Common myeloid progenitor, CD34-positive (primary cell): ENCODE results near the gene MYO5C.

Experiments used
- CTCF ChIA-PET: fragments of 350-600 bp; sonication (Branson Sonifier 250); formaldehyde crosslinking; loops from one replicate; lab custom pipeline; 2021; ENCODE audit warnings: antibody characterized with exemption; lab: Charles Lee
- POLR2A ChIA-PET: fragments of 350-600 bp; sonication (Branson Sonifier 250); formaldehyde crosslinking; loops from one replicate; lab custom pipeline; 2021; ENCODE audit warnings: antibody characterized with exemption; lab: Charles Lee
- DNase-seq, 3 donors: peaks; one replicate each; pipeline versions ENCODE4 v3.0.0 to v3.0.0-alpha.2; 2013
- H3K27ac ChIP-seq, 2 experiments: 1 replicate in 1 of 2; 2 replicates in 1 of 2; pipeline ENCODE4 v1.7.0; 2013; ENCODE audit warnings: inconsistent platforms in 2 of 2, low read length in 2 of 2, mild to moderate bottlenecking in 2 of 2, low read depth in 1 of 2, moderate library complexity in 1 of 2; ENCODE audit not compliant: severe bottlenecking in 2 of 2, insufficient read depth in 1 of 2, poor library complexity in 1 of 2
- H3K27me3 ChIP-seq, 5 experiments: replicated peaks in 2 of 5; 1 replicate in 3 of 5; 2 replicates in 2 of 5; pipeline versions ENCODE4 v1.6.1 to v1.7.0; 2013; ENCODE audit warnings: low read length in 4 of 5, mild to moderate bottlenecking in 2 of 5, moderate library complexity in 2 of 5, inconsistent platforms in 1 of 5; ENCODE audit not compliant: insufficient read depth in 5 of 5, control insufficient read depth in 4 of 5
- H3K36me3 ChIP-seq, 4 experiments: 1 replicate in 2 of 4; 2 replicates in 2 of 4; pipeline versions ENCODE4 v1.6.1 to v1.7.0; 2013; ENCODE audit warnings: low read length in 3 of 4, control low read depth in 1 of 4, mild to moderate bottlenecking in 1 of 4; ENCODE audit not compliant: control insufficient read depth in 4 of 4, insufficient read depth in 4 of 4
- H3K4me1 ChIP-seq, 4 experiments: 1 replicate in 3 of 4; 2 replicates in 1 of 4; pipeline versions ENCODE4 v1.6.1 to v1.7.1; 2013; ENCODE audit warnings: low read length in 3 of 4, mild to moderate bottlenecking in 3 of 4, control low read depth in 1 of 4, inconsistent platforms in 1 of 4, moderate library complexity in 1 of 4; ENCODE audit not compliant: control insufficient read depth in 4 of 4, insufficient read depth in 4 of 4; ENCODE audit errors: control extremely low read depth in 1 of 4
- H3K4me3 ChIP-seq, 7 experiments: 1 replicate in 4 of 7; 2 replicates in 3 of 7; pipeline versions ENCODE4 v1.5.1 to v1.7.0; 2013; ENCODE audit warnings: mild to moderate bottlenecking in 7 of 7, low read length in 6 of 7, moderate library complexity in 6 of 7, inconsistent platforms in 2 of 7, low read depth in 2 of 7, control low read depth in 1 of 7; ENCODE audit not compliant: insufficient read depth in 4 of 7, control insufficient read depth in 1 of 7; ENCODE audit errors: extremely low read depth in 1 of 7
- H3K9me3 ChIP-seq, 5 experiments: 1 replicate in 4 of 5; 2 replicates in 1 of 5; pipeline versions ENCODE4 v1.6.1 to v1.7.1; 2013; ENCODE audit warnings: low read length in 4 of 5, mild to moderate bottlenecking in 2 of 5, inconsistent platforms in 1 of 5, low read depth in 1 of 5, moderate library complexity in 1 of 5; ENCODE audit not compliant: control insufficient read depth in 4 of 5, insufficient read depth in 2 of 5; ENCODE audit errors: control extremely low read depth in 1 of 5
- WGBS: methylation state at CpG from one replicate; pipeline ENCODE4 v1.1.5; 2013; ENCODE audit not compliant: insufficient coverage; 5-methylcytosine and 5-hydroxymethylcytosine counted together

MYO5C gene

DNA sequence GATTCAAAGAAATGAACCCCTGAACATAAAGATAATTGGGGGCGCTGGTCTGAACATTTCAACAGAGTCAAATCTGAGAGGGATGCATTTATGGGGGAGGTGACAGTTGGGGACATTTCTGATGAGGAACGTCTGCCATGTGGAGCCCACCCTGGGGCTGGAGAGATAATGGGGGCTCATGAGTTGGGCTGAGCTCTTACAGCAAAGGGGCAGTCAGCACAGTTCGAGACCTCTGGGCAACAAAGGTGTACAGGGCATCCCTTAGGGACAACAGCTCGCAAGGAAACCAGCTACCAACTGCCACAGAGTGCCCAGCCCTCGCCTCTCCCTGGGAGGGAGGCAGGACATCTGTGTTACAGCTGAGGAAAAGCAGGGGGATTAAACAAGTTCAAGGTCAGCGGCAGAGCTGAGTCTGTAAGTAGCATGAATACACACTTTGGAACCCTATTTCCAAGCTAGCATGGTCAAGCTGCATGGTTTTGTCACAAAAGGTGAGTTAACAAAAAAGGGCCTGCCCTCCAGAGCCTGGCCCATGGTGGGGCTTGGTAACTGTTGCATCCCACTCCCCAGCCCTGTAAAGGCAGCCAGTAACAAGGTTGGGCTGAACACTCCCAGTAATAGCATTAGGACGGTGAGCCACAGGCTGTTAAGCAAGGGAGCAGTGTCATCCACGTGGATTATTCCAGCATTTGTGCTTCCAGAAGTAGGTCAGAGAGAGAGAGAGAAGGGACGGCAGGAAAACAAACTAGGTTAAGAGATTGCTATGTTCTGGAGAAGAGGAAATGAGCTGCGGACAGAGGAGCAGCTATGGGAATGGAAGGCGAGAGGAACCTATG lies 108.7 kb downstream of the MYO5C start:
- POLR2A ChIA-PET, result interaction anchor here (0.7 kb wide), 1 partner anchor 8 kb away, joined by 3 read pairs; no protein-coding TSS in a partner anchor
- Histone ChIP-seq H3K4me1 (peaks cover 0 to 10% (median 6%) of the 10 kb centered on the region in 4 experiments), H3K27me3 (no peaks in the 10 kb centered on the region), H3K9me3 (peaks cover 0 to 3% (median 0%) of the 10 kb centered on the region in 5 experiments), H3K4me3 (no peak overlapping the region), H3K36me3 (peaks cover 0 to 4% (median 2%) of the 10 kb centered on the region in 4 experiments), H3K27ac (no peak overlapping the region)
- 97% methylated on average over 10 of the region's 11 CpGs for WGBS
- no peak for DNase-seq
- CTCF ChIA-PET, result interaction anchor here (0.6 to 6.8 kb wide), 3 partner anchors 13 to 43 kb away, joined by 3 to 40 read pairs (median 3); no protein-coding TSS in a partner anchor

DNA sequence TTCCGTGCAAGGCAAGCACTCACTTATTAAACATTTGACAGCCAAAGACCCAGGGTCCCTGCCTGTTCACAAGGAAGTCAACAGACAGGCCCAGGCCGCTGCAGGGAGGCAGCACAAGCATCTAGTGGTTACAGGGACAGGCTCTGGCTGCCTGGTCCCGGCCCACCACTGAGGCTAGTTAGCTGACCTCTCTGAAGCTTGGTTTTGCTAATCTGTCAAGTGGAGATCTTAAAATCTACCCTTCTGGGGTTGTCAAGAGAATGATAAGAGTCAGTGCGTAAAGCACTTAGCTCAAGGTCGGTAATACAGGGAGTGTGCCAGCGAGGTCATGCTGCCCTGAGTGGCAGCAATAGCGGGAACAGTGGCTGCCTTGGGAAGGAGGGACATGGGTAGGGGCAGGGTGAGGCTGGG lies 110.4 kb downstream of the MYO5C start:
- Histone ChIP-seq H3K27ac (no peak overlapping the region), H3K4me1 (peaks cover 0 to 8% (median 7%) of the 10 kb centered on the region in 4 experiments), H3K27me3 (no peaks in the 10 kb centered on the region), H3K4me3 (no peak overlapping the region), H3K9me3 (peaks cover 0 to 3% (median 0%) of the 10 kb centered on the region in 5 experiments), H3K36me3 (no peaks in the 10 kb centered on the region)
- 95% methylated on average over 7 of the region's 7 CpGs for WGBS
- DNase-seq, result no peak
- CTCF ChIA-PET, result interaction anchor here (0.7 to 6.8 kb wide), 7 partner anchors 11 to 43 kb away, joined by 3 to 40 read pairs (median 4); no protein-coding TSS in a partner anchor
- POLR2A ChIA-PET, result no interaction called here

DNA sequence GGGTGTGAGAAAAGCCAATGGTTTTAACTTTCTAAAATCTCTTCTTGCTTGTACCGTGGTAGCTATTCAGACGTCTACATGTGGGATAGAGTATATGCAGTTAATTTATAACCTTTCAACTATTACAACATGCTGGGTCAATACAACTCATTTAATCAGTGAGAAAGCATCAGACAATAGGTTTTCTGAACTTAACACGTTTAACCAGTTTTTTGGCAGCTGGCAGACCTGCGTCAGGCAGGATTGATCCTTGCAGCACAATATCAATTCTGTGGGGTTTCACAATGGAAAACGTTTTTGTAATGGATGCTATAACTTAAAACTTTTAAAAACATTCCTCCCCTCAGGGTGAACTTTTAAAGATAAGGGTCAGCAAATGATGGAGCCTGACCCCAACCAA lies 110.9 kb downstream of the MYO5C start:
- no peak overlapping the region for H3K27ac ChIP-seq
- H3K4me3 ChIP-seq, result no peak overlapping the region
- H3K27me3 ChIP-seq, result no peaks in the 10 kb centered on the region
- CTCF ChIA-PET, result interaction anchor here (0.7 to 6.8 kb wide), 11 partner anchors 9 to 205 kb away, joined by 3 to 40 read pairs (median 4); no protein-coding TSS in a partner anchor
- no CpG with 5 or more reads among the region's 5 CpGs for WGBS
- H3K9me3 ChIP-seq, result peaks cover 0 to 3% (median 0%) of the 10 kb centered on the region in 5 experiments
- POLR2A ChIA-PET, result no interaction called here
- H3K4me1 ChIP-seq, result peaks cover 0 to 11% (median 10%) of the 10 kb centered on the region in 4 experiments
- no peaks in the 10 kb centered on the region for H3K36me3 ChIP-seq
- no peak for DNase-seq

DNA sequence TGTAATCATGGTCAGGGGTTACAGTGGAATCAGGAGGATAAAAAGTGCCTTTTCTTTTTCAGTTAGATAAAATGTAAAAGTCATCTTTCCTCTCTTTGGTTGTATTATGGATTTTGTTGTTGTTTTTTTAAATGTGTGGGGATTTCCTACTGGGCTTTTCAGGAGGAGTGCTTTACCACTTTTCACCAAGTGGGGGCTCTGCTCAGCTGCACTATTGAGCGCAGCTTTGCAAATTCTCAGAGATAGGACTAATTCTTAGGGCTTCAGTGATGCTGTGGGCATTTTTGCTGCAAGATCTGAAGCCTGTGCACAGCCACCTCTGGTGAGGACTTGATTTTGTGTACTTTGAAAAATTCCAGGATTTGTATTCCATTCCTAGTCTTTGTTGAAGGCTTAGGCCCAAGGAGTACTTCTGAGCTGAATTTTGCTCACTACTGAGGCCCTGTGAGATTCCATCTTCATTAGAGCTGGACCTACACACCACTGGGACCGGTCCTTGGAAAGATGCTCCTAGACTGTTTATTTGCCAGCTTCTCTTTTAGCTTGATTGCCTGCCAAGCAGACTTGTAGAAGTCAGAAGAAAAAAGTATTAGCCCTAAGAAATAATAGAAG lies 111.9 kb downstream of the MYO5C start:
- Histone ChIP-seq H3K4me3 (no peak overlapping the region), H3K36me3 (no peaks in the 10 kb centered on the region), H3K4me1 (peaks cover 3 to 16% (median 14%) of the 10 kb centered on the region in 4 experiments), H3K27ac (no peak overlapping the region), H3K27me3 (no peaks in the 10 kb centered on the region), H3K9me3 (peaks cover 0 to 3% (median 0%) of the 10 kb centered on the region in 5 experiments)
- CTCF ChIA-PET, result interaction anchor here (0.6 to 6.8 kb wide), 12 partner anchors 10 to 204 kb away, joined by 3 to 40 read pairs (median 4); no protein-coding TSS in a partner anchor
- POLR2A ChIA-PET, result no interaction called here
- 67% methylated on average over 1 of the region's 2 CpGs for WGBS
- peak in 2 of 3 donors; percentile 31 to 55 for DNase-seq

DNA sequence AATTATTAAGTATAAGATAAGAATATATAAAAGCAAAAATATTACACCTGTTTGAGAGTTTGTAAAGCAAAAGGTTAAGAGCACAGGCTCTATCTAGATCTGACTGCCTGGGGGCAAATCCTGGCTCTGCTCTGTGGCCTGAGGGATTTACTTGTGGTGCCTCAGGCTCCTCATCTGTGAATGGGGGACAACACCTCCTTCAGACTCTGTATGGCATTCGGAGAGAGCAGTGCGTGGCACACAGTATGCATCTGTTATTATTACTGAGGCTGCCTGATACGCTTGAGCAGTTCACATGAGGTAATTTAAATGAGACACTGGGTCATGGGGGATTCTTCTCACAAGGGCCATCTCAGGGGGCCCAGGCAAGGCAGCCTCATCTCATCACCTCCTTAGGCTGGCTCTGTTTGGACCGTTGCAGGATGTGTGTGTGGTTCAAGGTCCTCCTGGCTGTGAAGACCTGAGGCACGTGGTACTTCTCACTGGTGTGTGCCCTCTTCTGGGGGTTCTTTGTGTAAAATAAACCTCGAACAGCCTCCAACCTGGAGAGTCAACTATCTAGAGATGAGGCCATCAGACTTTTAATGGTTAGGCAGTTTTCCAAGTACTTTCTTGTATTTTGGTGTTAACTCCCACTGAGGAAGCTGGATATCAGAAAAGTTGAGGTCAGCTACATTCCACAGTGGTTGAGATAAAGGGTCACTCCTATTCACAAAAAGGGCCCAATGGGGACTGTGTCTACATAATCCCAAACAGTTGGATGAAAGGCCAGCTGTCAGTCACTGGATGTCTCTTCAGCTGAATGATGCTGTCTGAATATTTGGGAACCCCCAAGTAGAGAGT lies 113.4 kb downstream of the MYO5C start:
- Histone ChIP-seq H3K9me3 (peaks cover 0 to 3% (median 0%) of the 10 kb centered on the region in 5 experiments), H3K4me1 (peaks cover 3 to 26% (median 18%) of the 10 kb centered on the region in 4 experiments), H3K36me3 (no peaks in the 10 kb centered on the region), H3K27ac (no peak overlapping the region), H3K4me3 (no peak overlapping the region), H3K27me3 (no peaks in the 10 kb centered on the region)
- peak in 1 of 3 donors; percentile 19 for DNase-seq
- POLR2A ChIA-PET, result no interaction called here
- 96% methylated on average over 3 of the region's 6 CpGs for WGBS
- CTCF ChIA-PET, result interaction anchor here (0.6 to 6.8 kb wide), 3 partner anchors 9 to 414 kb away, joined by 3 to 40 read pairs (median 3); no protein-coding TSS in a partner anchor

DNA sequence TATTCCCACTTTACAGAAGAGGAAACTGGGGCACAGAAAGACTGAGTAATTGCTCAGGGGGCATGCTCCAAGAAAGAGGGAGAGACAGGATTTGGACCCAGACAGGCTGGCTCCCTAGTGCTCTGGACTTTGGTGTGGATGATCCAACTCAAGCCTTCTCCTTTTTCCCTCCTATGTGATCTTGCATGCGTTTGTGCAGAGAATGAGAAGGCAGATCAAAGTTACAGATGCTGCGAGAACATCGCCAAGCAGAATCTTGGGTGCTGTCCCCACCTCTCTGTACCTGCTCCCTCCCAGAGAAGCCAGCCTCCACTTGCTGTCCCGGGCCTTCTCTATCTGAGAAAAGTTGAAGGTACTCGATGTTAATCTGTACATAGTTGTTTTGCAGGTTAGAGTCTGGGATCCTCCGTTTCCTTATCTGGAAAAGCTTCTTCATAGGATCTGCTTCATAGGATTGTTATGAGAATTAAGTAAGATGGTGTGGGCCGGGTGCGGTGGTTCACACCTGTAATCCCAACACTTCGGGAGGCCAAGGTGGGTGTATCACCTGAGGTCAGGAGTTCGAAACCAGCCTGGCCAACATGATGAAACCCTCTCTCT lies 114.7 kb downstream of the MYO5C start:
- peaks cover 0 to 3% (median 0%) of the 10 kb centered on the region in 5 experiments for H3K9me3 ChIP-seq
- peak overlapping the region in 1 of 2 experiments; percentile 76 for H3K27ac ChIP-seq
- ChIA-PET POLR2A (no interaction called here), CTCF (interaction anchor here (1.4 to 5.8 kb wide), 2 partner anchors 16 to 189 kb away, joined by 3 to 42 read pairs; no protein-coding TSS in a partner anchor)
- no peaks in the 10 kb centered on the region for H3K36me3 ChIP-seq
- peaks cover 3 to 26% (median 18%) of the 10 kb centered on the region in 4 experiments for H3K4me1 ChIP-seq
- no peaks in the 10 kb centered on the region for H3K27me3 ChIP-seq
- WGBS, result 90% methylated on average over 2 of the region's 10 CpGs
- H3K4me3 ChIP-seq, result peak overlapping the region in 6 of 7 experiments; percentile 56 to 94 (median 82)
- no peak for DNase-seq
